Thyroid gland (tissue), 4 donors: ENCODE results near the gene BOC.

Experiments
- CTCF ChIP-seq, 6 experiments: fragments of 200-600 bp in 3 of 6; fragments of 450-650 bp in 3 of 6; sonication (generic) in 3 of 6; IDR thresholded peaks; one replicate each; pipeline ENCODE4 v1.5.1; 2016 to 2019; ENCODE audit warnings: antibody characterized with exemption in 6 of 6, mild to moderate bottlenecking in 2 of 6, inconsistent platforms in 1 of 6, moderate library complexity in 1 of 6
- POLR2A ChIP-seq, 2 donors: fragments of 450-650 bp; IDR thresholded peaks; one replicate each; pipeline ENCODE4 v1.6.1; 2017; ENCODE audit warnings: antibody characterized with exemption in 2 of 2, mild to moderate bottlenecking in 2 of 2, moderate library complexity in 1 of 2

- TF ChIP-seq POLR2A (IDR thresholded peaks at IDR 0.05) (no peak), CTCF (IDR thresholded peaks at IDR 0.05) (no peak)
Measured at GRCh38 chr3:113285226-113285625, 73.9 kb downstream of the BOC start.
